PC-3 (cell line): ENCODE measurements around the gene KIF18B. TPM values are rescaled to one million over a fixed set of nuclear protein-coding genes. Genes with fewer than 3 reads are reported as not detected.

Experiments
- ATAC-seq: fragments of 200-7000 bp; cut with Tn5 transposase; 2 replicates; pipeline ENCODE4 v1.9.1; 2020; ENCODE audit warnings: mild to moderate bottlenecking, moderate library complexity
- BruUV-seq: library from RNA; stranded (reverse); fragments of 400-500 nt; replicated peaks from 2 replicates; lab custom pipeline; 2021; lab: Mats Ljungman, UMichigan
- CTCF ChIA-PET: fragments of 300-600 bp; sonication (Branson Sonifier 250); formaldehyde crosslinking; loops from one replicate; lab custom pipeline; 2022; ENCODE audit warnings: antibody characterized with exemption; lab: Charles Lee
- POLR2A ChIA-PET: fragments of 300-600 bp; sonication (Branson Sonifier 250); formaldehyde crosslinking; loops from one replicate; lab custom pipeline; 2022; ENCODE audit warnings: antibody characterized with exemption; ENCODE audit not compliant: unreplicated experiment; lab: Charles Lee
- DNase-seq: peaks from one replicate; pipeline ENCODE4 v3.0.0-alpha.2; 2015
- H2AFZ ChIP-seq: fragments of 300-600 bp; sonication (generic); 2 replicates; pipeline ENCODE4 v1.6.0; 2016; ENCODE audit warnings: antibody characterized with exemption, low read length
- H3F3A ChIP-seq: fragments of 300-600 bp; sonication (generic); one replicate; pipeline ENCODE4 v1.6.0; 2017; ENCODE audit warnings: antibody characterized with exemption, low read length, control low read depth, mild to moderate bottlenecking; ENCODE audit not compliant: unreplicated experiment
- H3K27ac ChIP-seq: fragments of 300-600 bp; sonication (generic); 2 replicates; pipeline ENCODE4 v1.5.1; 2016; ENCODE audit warnings: mild to moderate bottlenecking, low read length
- H3K27me3 ChIP-seq: fragments of 300-600 bp; sonication (generic); 2 replicates; pipeline ENCODE4 v1.6.1; 2016; ENCODE audit warnings: low read length, mixed read lengths
- H3K36me3 ChIP-seq: fragments of 300-600 bp; sonication (generic); 2 replicates; pipeline ENCODE4 v1.6.1; 2016; ENCODE audit warnings: low read depth, mixed run types, low read length, mixed read lengths
- H3K4me1 ChIP-seq: fragments of 300-600 bp; sonication (generic); 2 replicates; pipeline ENCODE4 v1.5.1; 2016; ENCODE audit warnings: low read length; ENCODE audit not compliant: insufficient read depth
- H3K4me2 ChIP-seq: fragments of 300-600 bp; sonication (generic); 2 replicates; pipeline ENCODE4 v1.6.0; 2016; ENCODE audit warnings: low read length
- H3K4me3 ChIP-seq: fragments of 300-600 bp; sonication (generic); 2 replicates; pipeline ENCODE4 v1.5.1; 2016; ENCODE audit warnings: mild to moderate bottlenecking, low read length, mixed read lengths
- H3K79me2 ChIP-seq: fragments of 300-600 bp; sonication (generic); 2 replicates; pipeline ENCODE4 v1.6.1; 2017; ENCODE audit warnings: low read length, mixed read lengths
- H3K9ac ChIP-seq: fragments of 300-600 bp; sonication (generic); 2 replicates; pipeline ENCODE4 v1.6.0; 2016; ENCODE audit warnings: mild to moderate bottlenecking, low read length
- H3K9me2 ChIP-seq: fragments of 300-600 bp; sonication (generic); replicated peaks from 2 replicates; pipeline ENCODE4 v1.6.1; 2016; ENCODE audit warnings: mixed run types, low read length, mixed read lengths
- H3K9me3 ChIP-seq: fragments of 300-600 bp; sonication (generic); 2 replicates; pipeline ENCODE4 v1.6.1; 2016; ENCODE audit warnings: low read length, mixed read lengths
- H4K20me1 ChIP-seq: fragments of 300-600 bp; sonication (generic); 2 replicates; pipeline ENCODE4 v1.6.1; 2016; ENCODE audit warnings: low read length, mixed read lengths
- EZH2 ChIP-seq: fragments of 300-600 bp; sonication (generic); IDR thresholded peaks from one replicate; pipeline ENCODE4 v1.6.1; 2017; ENCODE audit warnings: antibody characterized with exemption, mild to moderate bottlenecking, low read length; ENCODE audit not compliant: unreplicated experiment
- EZH2phosphoT487 ChIP-seq: fragments of 300-600 bp; sonication (generic); IDR thresholded peaks from 2 replicates; pipeline ENCODE4 v1.6.1; 2018; ENCODE audit warnings: mild to moderate bottlenecking, antibody characterized with exemption, low read length, borderline replicate concordance
- intact Hi-C: fragments of 100-400 bp; cut with micrococcal nuclease; formaldehyde crosslinking; loops from 2 replicates; pipeline ENCODE4 v1.9.0; 2023
- total RNA-seq: library from RNA; depleted of rRNA; stranded (reverse); fragments of >200 nt; gene quantifications from 2 replicates; pipeline ENCODE4 v1.2.3, GENCODE V29; 2014
- TF ChIP-seq, protein P1 (sequence below): fragments of 300-600 bp; sonication (generic); conservative IDR thresholded peaks from 2 replicates; pipeline ENCODE4 v1.5.1; 2017; ENCODE audit warnings: antibody characterized with exemption, low read depth, mild to moderate bottlenecking, low read length

Gene KIF18B
- total RNA-seq, 1 experiment from 2014 or later, result 25.0 TPM

DNA sequence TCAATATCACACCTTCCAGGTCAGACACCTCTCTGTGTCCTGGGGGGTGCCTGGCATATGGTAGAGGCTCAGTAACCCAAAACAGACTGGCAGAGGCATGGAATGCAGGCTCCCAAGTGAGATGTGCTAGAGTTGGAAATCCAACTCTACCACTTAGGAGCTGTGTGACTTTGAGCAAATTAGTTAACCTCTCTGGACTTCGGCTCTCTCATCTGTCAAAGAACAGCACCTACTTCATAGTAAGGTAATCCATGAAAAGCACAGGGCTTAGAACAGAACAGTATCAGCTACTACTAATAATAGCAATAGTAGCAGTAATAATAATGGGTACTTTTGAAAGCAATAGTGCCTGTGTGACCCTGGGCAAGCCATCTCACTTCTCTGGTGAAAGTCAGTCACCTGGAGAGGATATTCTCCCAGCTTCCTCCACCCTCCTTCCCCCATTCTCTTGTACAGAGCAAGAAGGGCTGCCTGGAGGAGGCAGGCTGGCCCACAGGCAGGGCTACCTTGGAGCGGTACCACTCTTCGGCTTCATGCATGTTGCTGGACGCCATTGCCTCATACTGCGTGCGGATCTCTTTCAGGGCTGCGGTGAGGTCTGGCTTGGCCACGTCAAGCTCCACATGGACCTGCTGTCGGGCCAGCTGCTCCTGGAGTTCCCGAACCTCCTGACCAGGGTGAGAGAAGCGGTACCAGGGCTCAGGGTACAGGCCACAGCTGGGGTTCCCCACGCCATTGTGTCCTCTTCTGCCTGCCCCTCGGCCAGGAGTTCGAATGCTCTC, 34.6 kb downstream of the KIF18B start:
- no TSS peak for BruUV-seq
- DNase-seq, result no peak
- Histone ChIP-seq H4K20me1 (no peaks in the 10 kb centered on the region), H3F3A (no peaks in the 10 kb centered on the region), H3K4me2 (no peak overlapping the region), H3K27ac (no peak overlapping the region), H3K9me3 (no peaks in the 10 kb centered on the region), H3K9me2 (no peaks in the 10 kb centered on the region), H3K36me3 (no peaks in the 10 kb centered on the region), H3K4me1 (peaks cover 40% of the 10 kb centered on the region), H3K9ac (no peak overlapping the region), H2AFZ (no peak overlapping the region), H3K79me2 (no peaks in the 10 kb centered on the region), H3K27me3 (no peaks in the 10 kb centered on the region), H3K4me3 (no peak overlapping the region)
- intact Hi-C loops, result no loop called here
- POLR2A ChIA-PET, result no interaction called here
- TF ChIP-seq EZH2, result no peak
- TF ChIP-seq, protein P1, sequence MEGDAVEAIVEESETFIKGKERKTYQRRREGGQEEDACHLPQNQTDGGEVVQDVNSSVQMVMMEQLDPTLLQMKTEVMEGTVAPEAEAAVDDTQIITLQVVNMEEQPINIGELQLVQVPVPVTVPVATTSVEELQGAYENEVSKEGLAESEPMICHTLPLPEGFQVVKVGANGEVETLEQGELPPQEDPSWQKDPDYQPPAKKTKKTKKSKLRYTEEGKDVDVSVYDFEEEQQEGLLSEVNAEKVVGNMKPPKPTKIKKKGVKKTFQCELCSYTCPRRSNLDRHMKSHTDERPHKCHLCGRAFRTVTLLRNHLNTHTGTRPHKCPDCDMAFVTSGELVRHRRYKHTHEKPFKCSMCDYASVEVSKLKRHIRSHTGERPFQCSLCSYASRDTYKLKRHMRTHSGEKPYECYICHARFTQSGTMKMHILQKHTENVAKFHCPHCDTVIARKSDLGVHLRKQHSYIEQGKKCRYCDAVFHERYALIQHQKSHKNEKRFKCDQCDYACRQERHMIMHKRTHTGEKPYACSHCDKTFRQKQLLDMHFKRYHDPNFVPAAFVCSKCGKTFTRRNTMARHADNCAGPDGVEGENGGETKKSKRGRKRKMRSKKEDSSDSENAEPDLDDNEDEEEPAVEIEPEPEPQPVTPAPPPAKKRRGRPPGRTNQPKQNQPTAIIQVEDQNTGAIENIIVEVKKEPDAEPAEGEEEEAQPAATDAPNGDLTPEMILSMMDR, result no peak
- no peak for TF ChIP-seq EZH2phosphoT487
- CTCF ChIA-PET, result no interaction called here
- no peak for ATAC-seq

DNA sequence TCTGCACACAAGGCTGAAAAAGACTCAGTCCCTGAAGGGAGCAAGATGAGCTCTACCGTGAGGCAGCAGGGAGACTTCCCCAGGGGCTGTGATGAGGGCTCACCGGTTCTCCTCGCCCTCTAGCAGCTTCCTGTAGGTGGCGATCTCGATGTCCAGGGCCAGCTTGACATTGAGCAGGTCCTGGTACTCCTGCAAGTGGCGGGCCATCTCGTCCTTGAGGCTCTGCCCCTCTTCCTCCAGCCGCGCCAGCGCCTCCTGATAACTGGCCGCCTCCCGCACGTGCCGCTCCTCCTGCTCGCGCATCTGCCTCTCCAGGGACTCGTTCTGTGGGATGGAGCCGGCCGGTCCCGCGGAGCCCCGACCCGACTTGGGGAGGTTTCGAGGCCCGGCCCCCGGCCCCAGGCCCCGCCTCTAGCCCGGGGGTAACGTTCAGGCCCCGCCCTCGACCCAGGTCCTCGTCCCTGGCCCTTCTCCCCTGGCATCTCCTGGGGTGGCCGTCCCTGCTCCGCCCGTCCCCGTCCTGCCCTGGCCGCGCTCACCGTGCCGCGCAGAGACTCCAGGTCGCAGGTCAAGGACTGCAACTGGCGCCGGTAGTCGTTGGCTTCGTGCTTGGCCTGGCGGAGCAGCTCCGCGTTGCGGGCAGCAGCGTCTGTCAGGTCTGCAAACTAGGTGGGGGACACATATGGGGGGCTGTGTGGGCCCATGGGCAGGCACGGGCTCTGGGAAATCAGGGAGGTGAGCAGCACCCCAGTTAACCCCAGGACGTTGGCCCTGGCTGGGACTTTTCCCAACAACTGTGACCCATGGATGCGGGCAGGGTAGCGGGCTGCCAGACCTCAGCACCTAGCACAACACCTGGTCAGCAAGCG, 36.2 kb downstream of the KIF18B start:
- no peaks in the 10 kb centered on the region for H3K36me3 ChIP-seq
- H3K27me3 ChIP-seq, result no peaks in the 10 kb centered on the region
- DNase-seq, result peak; percentile 48
- intact Hi-C loops, result no loop called here
- H3K9ac ChIP-seq, result no peak overlapping the region
- no peak overlapping the region for H2AFZ ChIP-seq
- POLR2A ChIA-PET, result no interaction called here
- no peaks in the 10 kb centered on the region for H3K79me2 ChIP-seq
- no peak overlapping the region for H3K27ac ChIP-seq
- H3F3A ChIP-seq, result no peaks in the 10 kb centered on the region
- no peaks in the 10 kb centered on the region for H4K20me1 ChIP-seq
- H3K4me1 ChIP-seq, result peaks cover 30% of the 10 kb centered on the region
- TF ChIP-seq EZH2phosphoT487, result no peak
- TF ChIP-seq, protein P1, result peak; percentile 61
- no peak for TF ChIP-seq EZH2
- BruUV-seq, result no TSS peak
- no peaks in the 10 kb centered on the region for H3K9me2 ChIP-seq
- CTCF ChIA-PET, result interaction anchor here (0.5 to 2.5 kb wide), 4 partner anchors 9 to 323 kb away, joined by 3 to 13 read pairs (median 4); no protein-coding TSS in a partner anchor
- ATAC-seq, result no peak; the same call in 1 of the 2 replicates
- no peak overlapping the region for H3K4me2 ChIP-seq
- no peak overlapping the region for H3K4me3 ChIP-seq
- no peaks in the 10 kb centered on the region for H3K9me3 ChIP-seq
